IMR-90 (cell line): ENCODE data around the gene RNF123. TPM values are rescaled to one million over a fixed set of nuclear protein-coding genes. Genes with fewer than 3 reads are reported as not detected.

ENCODE experiments used
- ATAC-seq: fragments of 200-7000 bp; cut with Tn5 transposase; 2 replicates; pipeline ENCODE4 v1.9.1; 2020; ENCODE audit warnings: low read depth, mild to moderate bottlenecking, moderate library complexity
- BruUV-seq: library from RNA; stranded (reverse); fragments of 400-500 nt; replicated peaks from 2 replicates; lab custom pipeline; 2021; lab: Mats Ljungman, UMichigan
- CTCF ChIA-PET: fragments of 300-600 bp; formaldehyde crosslinking; extraction: SDS; loops from one replicate; lab custom pipeline; 2021; ENCODE audit warnings: antibody characterized with exemption; lab: Yijun Ruan, JAX
- POLR2A ChIA-PET: fragments of 300-600 bp; sonication (Branson Sonifier 250); formaldehyde crosslinking; loops from one replicate; lab custom pipeline; 2022; ENCODE audit warnings: antibody characterized with exemption; ENCODE audit not compliant: unreplicated experiment; lab: Charles Lee
- DNase-seq: peaks from one replicate; pipeline ENCODE4 v3.0.0; 2013
- H2AFZ ChIP-seq: replicated peaks from 2 replicates; pipeline ENCODE3; 2013; ENCODE audit warnings: low read length, mild to moderate bottlenecking; ENCODE audit not compliant: poor library complexity
- H2AK5ac ChIP-seq: 2 replicates; pipeline ENCODE4 v1.6.1; 2013; ENCODE audit warnings: low read depth, low read length, inconsistent platforms
- H2AK9ac ChIP-seq: replicated peaks from 2 replicates; pipeline ENCODE3; 2013; ENCODE audit warnings: mild to moderate bottlenecking, low read depth, low read length, moderate library complexity; ENCODE audit not compliant: poor library complexity
- H2BK120ac ChIP-seq: 2 replicates; pipeline ENCODE4 v1.6.1; 2013; ENCODE audit warnings: low read depth, low read length, inconsistent platforms
- H2BK15ac ChIP-seq: 3 replicates; pipeline ENCODE4 v1.6.1; 2013; ENCODE audit warnings: low read depth, low read length, inconsistent platforms
- H2BK20ac ChIP-seq: 2 replicates; pipeline ENCODE4 v1.6.1; 2013; ENCODE audit warnings: low read depth, mild to moderate bottlenecking, inconsistent platforms, low read length, moderate library complexity
- H2BK5ac ChIP-seq: 2 replicates; pipeline ENCODE4 v1.6.1; 2013; ENCODE audit warnings: mild to moderate bottlenecking, low read depth, low read length, inconsistent platforms; ENCODE audit not compliant: poor library complexity, severe bottlenecking
- H3K14ac ChIP-seq: replicated peaks from 2 replicates; pipeline ENCODE4 v1.6.1; 2013; ENCODE audit warnings: low read depth, low read length, inconsistent platforms
- H3K18ac ChIP-seq: 2 replicates; pipeline ENCODE4 v1.6.1; 2013; ENCODE audit warnings: low read depth, low read length, control low read depth
- H3K23ac ChIP-seq: 2 replicates; pipeline ENCODE4 v1.6.1; 2013; ENCODE audit warnings: low read depth, low read length, inconsistent platforms
- H3K27ac ChIP-seq: 2 replicates; pipeline ENCODE4 v1.5.1; 2013; ENCODE audit warnings: mild to moderate bottlenecking, control low read depth, low read length; ENCODE audit not compliant: insufficient read depth
- H3K27me3 ChIP-seq: 2 replicates; pipeline ENCODE4 v1.6.1; 2013; ENCODE audit warnings: low read length; ENCODE audit not compliant: control insufficient read depth, insufficient read depth
- H3K36me3 ChIP-seq: 2 replicates; pipeline ENCODE4 v1.6.1; 2013; ENCODE audit warnings: low read length, mixed read lengths; ENCODE audit not compliant: control insufficient read depth, insufficient read depth
- H3K4ac ChIP-seq: 2 replicates; pipeline ENCODE4 v1.6.1; 2013; ENCODE audit warnings: low read depth, low read length, inconsistent platforms
- H3K4me1 ChIP-seq: 2 replicates; pipeline ENCODE4 v1.6.1; 2013; ENCODE audit warnings: low read length, mixed read lengths; ENCODE audit not compliant: control insufficient read depth, insufficient read depth
- H3K4me2 ChIP-seq: 2 replicates; pipeline ENCODE4 v1.6.1; 2013; ENCODE audit warnings: low read depth, mild to moderate bottlenecking, control low read depth, low read length, moderate library complexity
- H3K4me3 ChIP-seq: 2 replicates; pipeline ENCODE4 v1.5.1; 2013; ENCODE audit warnings: low read depth, mild to moderate bottlenecking, control low read depth, low read length, moderate library complexity; ENCODE audit not compliant: insufficient read depth
- H3K56ac ChIP-seq: 2 replicates; pipeline ENCODE4 v1.6.1; 2013; ENCODE audit warnings: low read length, inconsistent platforms; ENCODE audit not compliant: insufficient read depth; ENCODE audit errors: extremely low read depth
- H3K79me1 ChIP-seq, 2 experiments: 2 replicates each; pipeline ENCODE4 v1.6.1; 2013; ENCODE audit warnings: low read length in 2 of 2, inconsistent platforms in 1 of 2, low read depth in 1 of 2
- H3K9ac ChIP-seq: 2 replicates; pipeline ENCODE4 v1.6.1; 2013; ENCODE audit warnings: low read depth, low read length, control low read depth
- H3K9me1 ChIP-seq: 2 replicates; pipeline ENCODE4 v1.6.1; 2013; ENCODE audit warnings: low read length, inconsistent platforms; ENCODE audit not compliant: insufficient read depth
- H3K9me3 ChIP-seq: 2 replicates; pipeline ENCODE4 v1.6.1; 2013; ENCODE audit warnings: low read length; ENCODE audit not compliant: control insufficient read depth, insufficient read depth
- H4K20me1 ChIP-seq: 2 replicates; pipeline ENCODE4 v1.6.1; 2013; ENCODE audit warnings: low read length, inconsistent platforms; ENCODE audit not compliant: insufficient read depth
- H4K5ac ChIP-seq: 2 replicates; pipeline ENCODE4 v1.6.1; 2013; ENCODE audit warnings: mild to moderate bottlenecking, low read depth, low read length, control low read depth
- H4K8ac ChIP-seq, 2 experiments: 2 replicates each; pipeline ENCODE4 v1.6.1; 2013; ENCODE audit warnings: low read depth in 2 of 2, low read length in 2 of 2, control low read depth in 1 of 2, inconsistent platforms in 1 of 2
- H4K91ac ChIP-seq: 2 replicates; pipeline ENCODE4 v1.6.1; 2013; ENCODE audit warnings: low read depth, low read length, inconsistent platforms; ENCODE audit not compliant: insufficient read depth
- CEBPB ChIP-seq: IDR thresholded peaks from 2 replicates; pipeline ENCODE4 v1.6.1; 2012; ENCODE audit warnings: low read depth, low read length, improper control_type of control experiment
- CHD1 ChIP-seq: IDR thresholded peaks from 2 replicates; pipeline ENCODE4 v1.6.1; 2012; ENCODE audit warnings: low read depth, low read length, improper control_type of control experiment
- CTCF ChIP-seq: conservative IDR thresholded peaks from 2 replicates; pipeline ENCODE4 v1.5.1; 2012; ENCODE audit warnings: mild to moderate bottlenecking, low read depth, low read length, improper control_type of control experiment
- ELK1 ChIP-seq: fragments of 150-350 bp; IDR thresholded peaks from 2 replicates; pipeline ENCODE4 v1.6.1; 2016; ENCODE audit warnings: low read depth, mild to moderate bottlenecking, low read length, moderate library complexity, borderline replicate concordance
- FOS ChIP-seq: fragments of 150-350 bp; IDR thresholded peaks from 2 replicates; pipeline ENCODE4 v1.6.1; 2016; ENCODE audit warnings: low read depth, low read length
- MAFK ChIP-seq: IDR thresholded peaks from 2 replicates; pipeline ENCODE4 v1.6.1; 2012; ENCODE audit warnings: low read depth, low read length, improper control_type of control experiment
- MAZ ChIP-seq: IDR thresholded peaks from 2 replicates; pipeline ENCODE4 v1.6.1; 2012; ENCODE audit warnings: low read depth, mild to moderate bottlenecking, low read length, improper control_type of control experiment, moderate library complexity, borderline replicate concordance
- MXI1 ChIP-seq: IDR thresholded peaks from 2 replicates; pipeline ENCODE4 v1.6.1; 2012; ENCODE audit warnings: low read depth, mild to moderate bottlenecking, low read length, moderate library complexity, borderline replicate concordance
- POLR2A ChIP-seq: IDR thresholded peaks from 2 replicates; pipeline ENCODE4 v1.6.1; 2012; ENCODE audit warnings: mild to moderate bottlenecking, low read depth, low read length
- RAD21 ChIP-seq: IDR thresholded peaks from 2 replicates; pipeline ENCODE4 v1.6.1; 2012; ENCODE audit warnings: low read length, improper control_type of control experiment
- RFX5 ChIP-seq: IDR thresholded peaks from 2 replicates; pipeline ENCODE4 v1.8.0; 2012; ENCODE audit warnings: low read depth, mild to moderate bottlenecking, low read length, moderate library complexity
- SMC3 ChIP-seq: fragments of 150-350 bp; IDR thresholded peaks from 2 replicates; pipeline ENCODE4 v1.6.1; 2016; ENCODE audit warnings: low read depth, mild to moderate bottlenecking, antibody characterized with exemption, low read length, moderate library complexity
- USF2 ChIP-seq: fragments of 150-350 bp; IDR thresholded peaks from 2 replicates; pipeline ENCODE4 v1.6.1; 2017; ENCODE audit warnings: mild to moderate bottlenecking, antibody characterized with exemption, low read length, low read depth
- WGBS, 2 experiments: methylation state at CpG; one replicate each; pipeline versions ENCODE4 v1.1.5 to v1.1.7; 2013; ENCODE audit warnings: missing lambda C conversion rate in 2 of 2; ENCODE audit not compliant: insufficient read length in 1 of 2; ENCODE audit errors: extremely low coverage in 2 of 2; 5-methylcytosine and 5-hydroxymethylcytosine counted together
- dilution Hi-C: fragments of 300-500 bp; cut with HindIII; formaldehyde crosslinking; loops from one replicate; pipeline ENCODE4 v1.14.3; 2018; ENCODE audit warnings: low sequenced_read_pairs; ENCODE audit not compliant: unreplicated experiment
- in situ Hi-C: fragments of 300-500 bp; cut with MboI; formaldehyde crosslinking; loops from 3 replicates; pipeline ENCODE4 v1.14.3; 2019; ENCODE audit warnings: low sequenced_read_pairs, inconsistent platforms, mixed read lengths
- intact Hi-C: fragments of 100-400 bp; cut with micrococcal nuclease; formaldehyde crosslinking; loops from 2 replicates; pipeline ENCODE4 v1.10.0; 2022
- polyA plus RNA-seq, 3 experiments: library from polyadenylated mRNA; depleted of rRNA; stranded (reverse); fragments of >200 nt; gene quantifications; 2 replicates each; pipeline ENCODE4 v1.2.3, GENCODE V29; 2012; ENCODE audit warnings: low replicate concordance in 1 of 3
- total RNA-seq: library from RNA; depleted of rRNA; stranded (reverse); fragments of >200 nt; gene quantifications from 2 replicates; pipeline ENCODE4 v1.2.3, GENCODE V29; 2012

Gene RNF123
- total and polyA plus RNA-seq, 2 of the 4 experiments (the other 2 are of a cell fraction): 13.4 to 37.7 TPM

GRCh38 chr3:49655731-49656285 lies 33.5 kb upstream of the RNF123 start:
- Histone ChIP-seq H2AK5ac (no peak overlapping the region), H3K9ac (no peak overlapping the region), H3K36me3 (no peaks in the 10 kb centered on the region), H3K79me1 (no peaks in the 10 kb centered on the region), H2BK5ac (no peak overlapping the region), H3K18ac (no peak overlapping the region), H3K9me1 (no peaks in the 10 kb centered on the region), H3K23ac (no peak overlapping the region), H2BK15ac (no peak overlapping the region), H2BK20ac (no peak overlapping the region), H2AK9ac (no peak overlapping the region), H3K4ac (no peak overlapping the region), H4K5ac (no peak overlapping the region), H3K9me3 (no peaks in the 10 kb centered on the region), H4K8ac (no peak overlapping the region), H3K56ac (no peak overlapping the region), H3K4me2 (no peak overlapping the region), H2AFZ (no peak overlapping the region), H3K27me3 (peaks cover 45% of the 10 kb centered on the region), H3K27ac (no peak overlapping the region), H3K4me3 (no peak overlapping the region), H2BK120ac (no peak overlapping the region), H4K91ac (no peak overlapping the region), H3K4me1 (no peaks in the 10 kb centered on the region), H4K20me1 (no peaks in the 10 kb centered on the region), H3K14ac (no peak overlapping the region)
- ATAC-seq (no peak), DNase-seq (no peak)
- 78% methylated on average over 18 of the region's 19 CpGs; no CpG with 5 or more reads in 1 of the 2 experiments for WGBS, 2 experiments
- no TSS peak for BruUV-seq
- ChIA-PET POLR2A (no interaction called here), CTCF (no interaction called here)
- intact Hi-C loops: no loop called here
- TF ChIP-seq POLR2A: no peak
- TF ChIP-seq CEBPB: no peak
- TF ChIP-seq ELK1: no peak
- no peak for TF ChIP-seq FOS
- TF ChIP-seq CHD1: no peak
- TF ChIP-seq CTCF: no peak
- no peak for TF ChIP-seq SMC3
- TF ChIP-seq MAFK: no peak
- TF ChIP-seq RAD21: no peak
- TF ChIP-seq MAZ: no peak
- no peak for TF ChIP-seq MXI1
- TF ChIP-seq RFX5: no peak
- TF ChIP-seq USF2: no peak
- dilution Hi-C loops: no loop called here
- in situ Hi-C loops: no loop called here
